ENCODE measurements around the gene PAPOLB. TPM values are rescaled to one million over a fixed set of nuclear protein-coding genes. Genes with fewer than 3 reads are reported as not detected.
A peak's percentile ranks its signal among the peaks of the same experiment; 100 is the strongest.

PAPOLB gene
- polyA plus RNA-seq, 3 donors, result not detected

GRCh38 chr7:4814433-4814832 is 47.4 kb downstream of the PAPOLB start:
- intact Hi-C loops (cut with micrococcal nuclease), result no loop called here
- peaks cover 0 to 3% of the 10 kb centered on the region in 2 donors for H3K4me1 ChIP-seq (ENCODE audit: control insufficient read depth in 1 of 2, insufficient read depth in 2 of 2, low read length in 2 of 2)
- DNase-seq, result no peak
- TF ChIP-seq CTCF (IDR thresholded peaks at IDR 0.05), result no peak
- H3K36me3 ChIP-seq (replicated peaks in 1 of 2; ENCODE audit: control insufficient read depth in 1 of 2, insufficient read depth in 2 of 2, low read length in 2 of 2), result no peaks in the 10 kb centered on the region
- H3K27ac Mint-ChIP-seq, result no peak overlapping the region
- H3K9me3 ChIP-seq (replicated peaks in 1 of 2; ENCODE audit: control insufficient read depth in 1 of 2, insufficient read depth in 1 of 2, low read length in 2 of 2), result peaks cover 0 to 4% of the 10 kb centered on the region in 2 donors
- no peak overlapping the region for H3K27ac ChIP-seq (ENCODE audit: low read depth in 1 of 2, low read length in 2 of 2)
- 1% methylated on average over 10 of the region's 14 CpGs for WGBS (ENCODE audit: insufficient coverage)
- no peak overlapping the region for H3K9ac ChIP-seq (ENCODE audit: insufficient read depth, low read length, poor library complexity, severe bottlenecking)
- no peak overlapping the region for H2AFZ ChIP-seq (ENCODE audit: insufficient read depth, low read depth, low read length, poor library complexity, severe bottlenecking)
- no peaks in the 10 kb centered on the region for H3K79me2 ChIP-seq (ENCODE audit: insufficient read depth, low read length)
- H3K4me3 Mint-ChIP-seq, result peak overlapping the region in 1 of 2 donors; percentile 26
- H3K36me3 Mint-ChIP-seq, result no peaks in the 10 kb centered on the region
- H3K4me3 ChIP-seq (replicated peaks in 1 of 3; ENCODE audit: low read depth in 2 of 3, low read length in 3 of 3), result no peak overlapping the region
- H3K9me3 Mint-ChIP-seq, result peaks cover 3 to 18% (median 8%) of the 10 kb centered on the region in 7 donors
- H3K27me3 ChIP-seq (ENCODE audit: control insufficient read depth in 2 of 2, insufficient read depth in 2 of 2, low read length in 2 of 2), result peaks cover 2 to 21% of the 10 kb centered on the region in 2 donors
- peaks cover 6% of the 10 kb centered on the region for H3K4me1 Mint-ChIP-seq
- peaks cover 23 to 44% (median 35%) of the 10 kb centered on the region in 3 donors for H3K27me3 Mint-ChIP-seq (ENCODE audit: low read depth in 3 of 3)
- H4K20me1 ChIP-seq (ENCODE audit: insufficient read depth, low read length), result no peaks in the 10 kb centered on the region
- no peak overlapping the region for H3K4me2 ChIP-seq (replicated peaks; ENCODE audit: extremely low read depth, low read length, poor library complexity, severe bottlenecking)

GRCh38 chr7:4809666-4810065 is 52.2 kb downstream of the PAPOLB start:
- intact Hi-C loops (cut with micrococcal nuclease), result no loop called here
- 31% methylated on average over 6 of the region's 14 CpGs for WGBS (ENCODE audit: insufficient coverage)
- no peak overlapping the region for H3K27ac Mint-ChIP-seq
- peaks cover 2 to 44% of the 10 kb centered on the region in 2 donors for H3K27me3 ChIP-seq (ENCODE audit: control insufficient read depth in 2 of 2, insufficient read depth in 2 of 2, low read length in 2 of 2)
- H3K79me2 ChIP-seq (ENCODE audit: insufficient read depth, low read length), result no peaks in the 10 kb centered on the region
- H3K9ac ChIP-seq (ENCODE audit: insufficient read depth, low read length, poor library complexity, severe bottlenecking), result no peak overlapping the region
- peaks cover 0 to 7% of the 10 kb centered on the region in 2 donors for H3K4me1 ChIP-seq (ENCODE audit: control insufficient read depth in 1 of 2, insufficient read depth in 2 of 2, low read length in 2 of 2)
- H3K9me3 Mint-ChIP-seq, result peaks cover 3 to 15% (median 10%) of the 10 kb centered on the region in 7 donors
- TF ChIP-seq CTCF (IDR thresholded peaks at IDR 0.05), result no peak
- no peaks in the 10 kb centered on the region for H4K20me1 ChIP-seq (ENCODE audit: insufficient read depth, low read length)
- H3K4me3 Mint-ChIP-seq, result peak overlapping the region in 1 of 2 donors; percentile 87
- peaks cover 8% of the 10 kb centered on the region for H3K4me1 Mint-ChIP-seq
- H3K4me3 ChIP-seq (replicated peaks in 1 of 3; ENCODE audit: low read depth in 2 of 3, low read length in 3 of 3), result peak overlapping the region in 1 of 3 experiments; percentile 20
- H3K36me3 Mint-ChIP-seq, result no peaks in the 10 kb centered on the region
- H3K27me3 Mint-ChIP-seq (ENCODE audit: low read depth in 3 of 3), result peaks cover 48 to 76% (median 52%) of the 10 kb centered on the region in 3 donors
- no peaks in the 10 kb centered on the region for H3K36me3 ChIP-seq (replicated peaks in 1 of 2; ENCODE audit: control insufficient read depth in 1 of 2, insufficient read depth in 2 of 2, low read length in 2 of 2)
- H3K9me3 ChIP-seq (replicated peaks in 1 of 2; ENCODE audit: control insufficient read depth in 1 of 2, insufficient read depth in 1 of 2, low read length in 2 of 2), result peaks cover 0 to 4% of the 10 kb centered on the region in 2 donors
- DNase-seq, result no peak
- no peak overlapping the region for H3K27ac ChIP-seq (ENCODE audit: low read depth in 1 of 2, low read length in 2 of 2)
- H3K4me2 ChIP-seq (replicated peaks; ENCODE audit: extremely low read depth, low read length, poor library complexity, severe bottlenecking), result peak overlapping the region; percentile 63
- peak overlapping the region; percentile 75 for H2AFZ ChIP-seq (ENCODE audit: insufficient read depth, low read depth, low read length, poor library complexity, severe bottlenecking)
